HL-60 (cell line): Measurements from ENCODE around the gene TPI1.

Experiments
- DNase-seq, 2 experiments: peaks; one replicate each; pipeline ENCODE4 v3.0.0-alpha.2; 2010 to 2020; ENCODE audit warnings: low read depth in 1 of 2, low spot score in 1 of 2
- H3K27ac ChIP-seq: fragments of 250-450 bp; sonication (Bioruptor Pico); replicated peaks from 2 replicates; pipeline ENCODE4 v1.5.1; 2020; ENCODE audit warnings: mild to moderate bottlenecking, moderate library complexity
- H3K27me3 ChIP-seq: fragments of 250-450 bp; sonication (Bioruptor Pico); 2 replicates; pipeline ENCODE4 v1.5.1; 2021; ENCODE audit warnings: mild to moderate bottlenecking, moderate library complexity; ENCODE audit not compliant: insufficient read depth, poor library complexity, severe bottlenecking
- H3K4me3 ChIP-seq: replicated peaks from 2 replicates; pipeline ENCODE4 v1.5.1; 2011; ENCODE audit warnings: mild to moderate bottlenecking, control low read depth, low read length; ENCODE audit not compliant: insufficient read depth
- GABPA ChIP-seq: IDR thresholded peaks from 2 replicates; pipeline ENCODE4 v1.6.1; 2012; ENCODE audit warnings: low read depth
- POLR2AphosphoS5 ChIP-seq: IDR thresholded peaks from 2 replicates; pipeline ENCODE4 v1.6.1; 2012; ENCODE audit warnings: low read depth
- SPI1 ChIP-seq: IDR thresholded peaks from 2 replicates; pipeline ENCODE4 v1.6.1; 2012; ENCODE audit warnings: low read depth, mild to moderate bottlenecking, borderline replicate concordance
- TF ChIP-seq, protein P1 (sequence below): IDR thresholded peaks from one replicate; pipeline ENCODE4 v1.5.1; 2011; ENCODE audit warnings: low read length, control low read depth, inconsistent platforms; ENCODE audit not compliant: insufficient read depth
- TF ChIP-seq, protein P2 (sequence below): IDR thresholded peaks from 2 replicates; pipeline ENCODE4 v1.6.1; 2012; ENCODE audit warnings: low read depth; ENCODE audit not compliant: insufficient replicate concordance

The TPI1 gene

DNA sequence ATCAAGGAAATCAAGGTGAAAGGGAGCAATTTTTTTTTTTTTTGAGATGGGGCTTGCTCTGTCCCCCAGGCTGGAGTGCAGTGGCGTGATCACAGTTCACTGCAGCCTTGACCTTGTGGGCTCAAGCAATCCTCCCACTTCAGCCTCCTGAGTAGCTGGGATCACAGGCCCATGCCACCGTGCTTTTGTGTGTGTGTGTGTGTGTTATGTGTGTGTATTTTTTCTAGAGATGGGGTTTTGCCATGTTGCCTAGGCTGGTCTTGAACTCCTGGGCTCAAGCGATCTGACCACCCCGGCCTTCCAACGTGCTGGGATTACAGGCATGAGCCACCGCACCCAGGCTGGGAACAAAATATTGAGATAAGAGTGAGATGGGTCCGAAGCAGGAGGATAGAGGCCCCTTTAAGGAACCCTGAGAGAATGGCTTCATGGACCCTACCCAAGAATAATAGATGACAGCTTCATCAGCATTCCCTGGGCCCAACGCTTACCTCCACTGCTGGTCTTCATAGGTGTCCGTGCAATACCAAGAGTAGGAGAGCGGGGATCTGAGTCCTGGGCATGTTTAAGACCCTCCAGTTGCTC, 17.3 kb upstream of the TPI1 start:
- Histone ChIP-seq H3K4me3 (peak overlapping the region; percentile 83), H3K27me3 (no peaks in the 10 kb centered on the region), H3K27ac (peak overlapping the region; percentile 93)
- TF ChIP-seq, protein P1, sequence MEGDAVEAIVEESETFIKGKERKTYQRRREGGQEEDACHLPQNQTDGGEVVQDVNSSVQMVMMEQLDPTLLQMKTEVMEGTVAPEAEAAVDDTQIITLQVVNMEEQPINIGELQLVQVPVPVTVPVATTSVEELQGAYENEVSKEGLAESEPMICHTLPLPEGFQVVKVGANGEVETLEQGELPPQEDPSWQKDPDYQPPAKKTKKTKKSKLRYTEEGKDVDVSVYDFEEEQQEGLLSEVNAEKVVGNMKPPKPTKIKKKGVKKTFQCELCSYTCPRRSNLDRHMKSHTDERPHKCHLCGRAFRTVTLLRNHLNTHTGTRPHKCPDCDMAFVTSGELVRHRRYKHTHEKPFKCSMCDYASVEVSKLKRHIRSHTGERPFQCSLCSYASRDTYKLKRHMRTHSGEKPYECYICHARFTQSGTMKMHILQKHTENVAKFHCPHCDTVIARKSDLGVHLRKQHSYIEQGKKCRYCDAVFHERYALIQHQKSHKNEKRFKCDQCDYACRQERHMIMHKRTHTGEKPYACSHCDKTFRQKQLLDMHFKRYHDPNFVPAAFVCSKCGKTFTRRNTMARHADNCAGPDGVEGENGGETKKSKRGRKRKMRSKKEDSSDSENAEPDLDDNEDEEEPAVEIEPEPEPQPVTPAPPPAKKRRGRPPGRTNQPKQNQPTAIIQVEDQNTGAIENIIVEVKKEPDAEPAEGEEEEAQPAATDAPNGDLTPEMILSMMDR, result no peak
- TF ChIP-seq POLR2AphosphoS5 (no peak), GABPA (no peak), SPI1 (no peak)
- TF ChIP-seq, protein P2, sequence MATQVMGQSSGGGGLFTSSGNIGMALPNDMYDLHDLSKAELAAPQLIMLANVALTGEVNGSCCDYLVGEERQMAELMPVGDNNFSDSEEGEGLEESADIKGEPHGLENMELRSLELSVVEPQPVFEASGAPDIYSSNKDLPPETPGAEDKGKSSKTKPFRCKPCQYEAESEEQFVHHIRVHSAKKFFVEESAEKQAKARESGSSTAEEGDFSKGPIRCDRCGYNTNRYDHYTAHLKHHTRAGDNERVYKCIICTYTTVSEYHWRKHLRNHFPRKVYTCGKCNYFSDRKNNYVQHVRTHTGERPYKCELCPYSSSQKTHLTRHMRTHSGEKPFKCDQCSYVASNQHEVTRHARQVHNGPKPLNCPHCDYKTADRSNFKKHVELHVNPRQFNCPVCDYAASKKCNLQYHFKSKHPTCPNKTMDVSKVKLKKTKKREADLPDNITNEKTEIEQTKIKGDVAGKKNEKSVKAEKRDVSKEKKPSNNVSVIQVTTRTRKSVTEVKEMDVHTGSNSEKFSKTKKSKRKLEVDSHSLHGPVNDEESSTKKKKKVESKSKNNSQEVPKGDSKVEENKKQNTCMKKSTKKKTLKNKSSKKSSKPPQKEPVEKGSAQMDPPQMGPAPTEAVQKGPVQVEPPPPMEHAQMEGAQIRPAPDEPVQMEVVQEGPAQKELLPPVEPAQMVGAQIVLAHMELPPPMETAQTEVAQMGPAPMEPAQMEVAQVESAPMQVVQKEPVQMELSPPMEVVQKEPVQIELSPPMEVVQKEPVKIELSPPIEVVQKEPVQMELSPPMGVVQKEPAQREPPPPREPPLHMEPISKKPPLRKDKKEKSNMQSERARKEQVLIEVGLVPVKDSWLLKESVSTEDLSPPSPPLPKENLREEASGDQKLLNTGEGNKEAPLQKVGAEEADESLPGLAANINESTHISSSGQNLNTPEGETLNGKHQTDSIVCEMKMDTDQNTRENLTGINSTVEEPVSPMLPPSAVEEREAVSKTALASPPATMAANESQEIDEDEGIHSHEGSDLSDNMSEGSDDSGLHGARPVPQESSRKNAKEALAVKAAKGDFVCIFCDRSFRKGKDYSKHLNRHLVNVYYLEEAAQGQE, result no peak
- no peak for DNase-seq

DNA sequence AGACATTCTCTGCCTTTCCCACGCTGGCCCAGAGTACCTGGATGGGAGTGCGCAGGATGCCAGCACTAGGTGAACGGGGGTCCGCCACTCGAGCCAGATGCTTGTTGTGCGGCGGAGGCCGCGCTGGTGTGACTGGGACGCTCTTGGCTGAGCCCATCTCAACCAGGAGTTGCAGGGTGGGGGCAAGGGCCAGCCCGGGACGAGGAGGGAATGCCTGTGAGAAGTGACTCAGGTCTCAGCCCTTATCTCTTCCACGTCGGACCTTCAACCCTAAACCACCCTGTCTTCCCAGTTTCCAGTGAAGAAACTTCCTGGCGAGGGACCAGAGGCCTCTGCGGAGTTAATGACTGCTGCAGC, 16.6 kb upstream of the TPI1 start:
- TF ChIP-seq POLR2AphosphoS5, result no peak
- no peak for TF ChIP-seq GABPA
- TF ChIP-seq, protein P1, result no peak
- no peak for TF ChIP-seq SPI1
- TF ChIP-seq, protein P2, result no peak

DNA sequence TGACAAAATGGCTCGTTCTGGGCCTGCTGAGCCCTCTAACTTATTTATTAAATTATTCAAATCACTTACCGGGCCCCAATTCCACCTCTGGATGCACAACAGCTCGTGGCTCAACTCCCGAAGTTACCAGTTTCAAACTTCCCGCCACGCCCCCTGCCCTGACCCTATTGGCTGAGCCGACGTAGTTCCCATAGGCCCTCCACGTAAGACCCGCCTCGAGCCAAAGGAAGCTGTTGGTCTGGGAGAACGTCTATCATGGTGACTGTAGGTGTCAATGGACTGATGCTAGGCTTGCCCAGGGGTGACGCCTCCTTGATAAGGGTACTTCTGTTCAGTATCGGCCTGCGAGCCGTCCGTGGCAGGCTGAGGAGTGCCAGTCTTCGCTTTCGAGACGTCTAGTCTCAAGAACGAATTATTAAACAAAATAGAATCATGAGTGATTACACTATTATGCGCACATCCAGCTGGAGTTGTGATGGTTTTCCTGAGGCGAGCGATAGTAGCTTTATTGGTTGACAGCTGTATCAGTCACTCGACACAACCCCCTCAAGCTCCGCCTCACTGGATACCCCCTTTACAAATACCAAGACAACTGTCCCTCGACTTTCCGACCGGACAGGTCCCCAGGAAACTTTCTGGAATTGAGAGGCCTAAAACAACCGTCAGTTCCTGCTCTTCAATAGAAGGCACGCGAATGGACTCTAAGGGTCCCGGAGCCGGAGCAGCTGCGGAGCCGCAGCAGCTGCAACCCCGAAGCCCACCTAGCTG, 16.0 kb upstream of the TPI1 start, which contains the start of gene CDCA3:
CDCA3 (minus strand) TSS at position 134 of the 768 bp plus-strand sequence. CDS start 334 bp downstream, outside the sequence.
- peak within 1 kb of the TSS; percentile 93 for H3K27ac ChIP-seq
- peak; percentile 98 to 99 for DNase-seq
- H3K27me3 ChIP-seq, result no peaks in the 10 kb centered on the region
- peak within 1 kb of the TSS; percentile 83 for H3K4me3 ChIP-seq
- peak; percentile 91 for TF ChIP-seq POLR2AphosphoS5
- TF ChIP-seq GABPA, result no peak

More for the DNA sequence above, 16.6 kb upstream of the TPI1 start:
- Histone ChIP-seq H3K27ac (peak overlapping the region; percentile 93), H3K4me3 (peak overlapping the region; percentile 83), H3K27me3 (no peaks in the 10 kb centered on the region)
- no peak for DNase-seq

DNA sequence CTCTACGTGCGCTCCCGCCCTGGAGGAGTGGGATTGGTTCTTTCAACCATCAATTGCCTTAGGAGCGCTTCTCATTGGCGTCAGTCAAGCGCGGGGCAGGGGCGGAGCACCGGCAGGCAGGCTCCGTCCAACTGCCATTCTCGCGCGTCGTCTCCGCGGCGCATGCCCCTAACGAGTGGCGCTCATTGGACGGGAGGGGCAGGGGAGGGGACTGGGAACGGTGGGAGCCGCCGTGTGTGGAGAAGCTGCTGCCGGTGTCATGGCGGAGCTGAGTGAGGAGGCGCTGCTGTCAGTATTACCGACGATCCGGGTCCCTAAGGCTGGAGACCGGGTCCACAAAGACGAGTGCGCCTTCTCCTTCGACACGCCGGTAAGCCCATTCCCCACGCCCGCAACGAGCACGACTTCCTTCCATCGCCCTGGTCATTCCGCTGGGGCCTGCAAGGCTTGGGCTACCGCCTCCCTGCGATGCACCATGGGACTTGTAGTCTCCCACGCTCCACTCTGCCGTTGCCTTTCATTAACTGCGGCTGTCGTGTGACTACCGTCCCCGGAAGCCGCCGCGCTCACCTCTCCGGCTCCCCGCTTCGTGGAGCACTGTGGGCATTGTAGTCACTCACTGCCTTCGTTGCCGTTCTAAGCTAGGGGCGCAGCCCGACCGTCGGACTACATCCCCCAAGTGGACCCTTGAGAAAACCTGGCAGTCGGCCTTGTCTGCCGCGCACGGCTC, 15.2 kb upstream of the TPI1 start, which contains the start of gene USP5:
USP5 (plus strand) TSS at position 230 of the 730 bp plus-strand sequence; CDS start at position 260, 30 bp downstream.
- no peaks in the 10 kb centered on the region for H3K27me3 ChIP-seq
- DNase-seq, result peak; percentile 99 to 100
- TF ChIP-seq, protein P1, result no peak
- TF ChIP-seq, protein P2, result no peak
- peak; percentile 45; the same call in 1 of the 2 replicates for TF ChIP-seq POLR2AphosphoS5
- TF ChIP-seq GABPA, result peak; percentile 96
- TF ChIP-seq SPI1, result peak; percentile 6; the same call in 1 of the 2 replicates
- peak within 1 kb of the TSS; percentile 93 for H3K27ac ChIP-seq
- H3K4me3 ChIP-seq, result peak within 1 kb of the TSS; percentile 83
